GM18526 (cell line): Measurements from ENCODE around the gene ZNF738.

Experiments used
- POLR2A ChIP-seq: IDR thresholded peaks from 3 replicates; pipeline ENCODE4 v1.6.1; 2011; ENCODE audit not compliant: insufficient read length; ENCODE audit errors: extremely low read depth

The ZNF738 gene

DNA sequence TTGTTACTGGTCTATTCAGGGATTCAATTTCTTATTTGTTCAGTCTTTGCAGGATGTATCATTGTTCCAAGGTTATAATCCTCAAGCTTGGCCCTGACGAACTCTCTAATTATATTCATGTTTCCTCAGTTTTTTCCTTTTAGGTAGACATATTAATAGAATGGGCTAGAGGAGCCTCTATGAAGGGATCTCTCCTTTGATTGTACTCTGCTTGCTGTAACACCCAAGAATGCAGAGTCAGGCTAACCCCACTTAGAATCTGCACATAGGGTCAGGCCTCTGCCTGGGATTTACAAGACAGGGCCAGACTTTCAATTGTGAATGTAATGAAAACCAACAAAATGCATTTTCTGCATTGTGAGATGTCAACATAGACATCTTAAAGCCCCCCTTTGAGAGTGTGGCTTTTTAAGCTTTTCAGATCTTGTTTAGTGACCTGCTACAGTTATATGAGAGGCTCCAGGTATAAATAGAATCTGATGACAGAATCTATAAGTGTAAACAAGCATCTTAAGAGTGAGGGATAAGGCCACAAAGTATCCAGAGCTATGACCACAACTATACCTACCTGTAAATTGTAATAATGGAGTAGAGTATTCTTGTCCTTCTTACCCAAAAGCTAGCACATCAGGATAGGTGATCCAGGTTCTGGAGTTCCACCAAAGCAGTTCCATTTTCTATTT is 43.6 kb downstream of the ZNF738 start:
- no peak for TF ChIP-seq POLR2A

DNA sequence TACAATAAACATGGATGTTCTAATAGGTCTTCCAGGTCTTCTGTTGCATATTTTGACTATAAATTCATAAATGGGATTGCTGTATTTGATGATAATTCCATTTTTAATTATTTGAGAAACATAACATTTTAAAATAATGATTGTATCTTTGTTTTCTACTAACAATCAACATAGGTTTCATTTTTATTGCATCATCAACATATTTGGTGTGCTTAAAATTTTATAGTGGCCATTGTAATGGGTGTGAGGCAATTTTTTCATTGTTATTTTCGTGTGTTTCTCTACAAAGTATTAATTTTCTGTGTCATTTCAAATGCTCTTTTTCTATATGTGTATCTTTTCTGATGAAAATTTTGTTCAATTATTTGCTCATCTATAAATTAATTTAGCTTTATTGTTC is 51.4 kb downstream of the ZNF738 start:
- TF ChIP-seq POLR2A = no peak

DNA sequence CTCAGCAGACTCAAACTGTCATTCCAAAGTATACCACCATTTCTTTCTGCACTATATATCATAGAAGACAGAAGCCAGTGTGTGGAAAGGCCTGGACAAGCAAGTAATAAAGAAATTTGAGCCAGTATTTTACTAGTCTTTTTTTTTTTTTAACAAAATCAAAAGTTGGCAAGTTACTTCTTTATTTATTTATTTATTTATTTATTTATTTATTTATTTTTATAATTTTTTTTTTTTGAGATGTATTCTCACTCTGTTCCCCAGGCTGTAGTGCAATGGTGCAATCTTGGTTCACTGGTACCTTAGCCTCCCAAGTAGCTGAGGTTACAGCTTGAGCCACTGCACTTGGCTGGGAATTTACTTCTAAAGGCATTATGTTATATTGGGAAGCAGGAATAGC is 63.4 kb downstream of the ZNF738 start:
- TF ChIP-seq POLR2A = no peak

DNA sequence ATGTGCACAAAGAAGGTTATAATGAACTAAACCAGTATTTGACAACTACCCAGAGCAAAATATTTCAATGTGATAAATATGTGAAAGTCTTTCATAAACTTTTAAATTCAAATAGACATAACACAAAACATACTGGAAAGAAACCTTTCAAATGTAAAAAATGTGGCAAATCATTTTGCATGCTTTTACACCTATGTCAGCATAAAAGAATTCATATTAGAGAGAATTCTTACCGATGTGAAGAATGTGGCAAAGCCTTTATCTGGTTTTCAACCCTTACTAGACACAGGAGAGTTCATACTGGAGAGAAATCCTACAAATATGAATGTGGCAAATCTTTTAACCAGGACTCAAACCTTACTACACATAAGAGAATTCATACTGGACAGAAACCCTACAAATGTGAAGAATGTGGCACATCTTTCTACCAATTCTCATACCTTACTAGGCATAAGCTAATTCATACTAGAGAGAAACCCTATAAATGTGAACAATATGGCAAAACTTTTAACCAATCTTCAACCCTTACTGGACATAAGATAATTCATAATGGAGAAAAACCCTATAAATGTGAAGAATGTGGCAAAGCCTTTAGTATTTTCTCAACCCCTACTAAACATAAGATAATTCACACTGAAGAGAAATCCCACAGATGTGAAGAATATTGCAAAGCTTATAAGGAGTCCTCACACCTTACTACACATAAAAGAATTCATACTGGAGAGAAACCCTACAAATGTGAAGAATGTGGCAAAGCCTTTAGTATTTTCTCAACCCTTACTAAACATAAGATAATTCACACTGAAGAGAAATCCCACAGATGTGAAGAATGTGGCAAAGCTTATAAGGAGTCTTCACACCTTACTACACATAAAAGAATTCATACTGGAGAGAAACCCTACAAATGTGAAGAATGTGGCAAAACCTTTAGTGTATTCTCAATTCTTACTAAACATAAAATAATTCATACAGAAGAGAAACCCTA is 64.5 kb downstream of the ZNF738 start:
- TF ChIP-seq POLR2A = no peak
